NCI-H2171 treated with DMSO at 0.1 percent for 48 hours (cell line): ENCODE measurements around the gene TAOK1.

Experiments used
- DNase-seq: peaks from one replicate; lab custom pipeline; 2025; lab: John Stamatoyannopoulos, UW

Gene TAOK1

GRCh38 chr17:29595107-29595942 lies 205.2 kb downstream of the TAOK1 start:
- no peak for DNase-seq

DNA sequence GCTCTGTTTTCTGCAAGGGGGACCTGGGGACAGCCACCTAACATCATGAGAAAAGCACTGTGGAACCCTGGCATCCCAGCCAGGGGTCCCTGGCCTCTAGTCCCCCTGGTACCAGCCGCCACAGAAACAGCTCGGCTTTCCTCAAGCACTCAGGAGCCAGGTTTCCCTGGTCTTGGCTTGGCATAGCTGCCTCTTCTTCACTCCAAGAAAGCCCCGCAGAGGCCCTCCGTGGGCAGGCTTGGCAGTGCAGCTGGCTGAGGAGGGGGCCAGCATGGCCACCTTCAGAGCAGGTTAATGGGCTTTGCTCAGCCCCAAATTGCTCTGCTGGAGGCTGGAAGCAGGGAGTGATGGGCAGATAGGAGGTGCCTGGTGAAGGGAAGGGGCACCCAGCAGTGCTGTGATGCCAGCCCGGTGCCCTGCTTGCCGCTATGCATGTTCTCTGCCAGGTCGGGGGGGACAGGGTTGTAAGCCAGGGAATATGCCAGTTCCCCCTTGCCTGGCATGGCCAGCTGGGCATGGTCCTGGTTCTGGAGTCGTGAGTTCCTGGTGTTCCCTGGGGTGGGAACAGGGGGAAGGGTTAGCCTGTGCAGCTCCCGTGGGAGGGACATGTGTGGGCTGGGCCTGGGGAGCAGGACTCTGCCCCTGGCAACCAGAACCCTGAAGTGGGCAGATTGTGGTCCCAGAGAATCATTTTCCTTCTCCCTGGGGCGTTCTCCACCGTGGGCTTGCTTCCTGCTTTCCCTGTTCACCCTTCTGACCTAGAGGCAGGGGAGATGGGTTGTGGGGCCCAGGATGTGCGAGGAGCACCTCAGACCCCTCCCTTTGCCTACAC lies 206.0 kb downstream of the TAOK1 start:
- DNase-seq, result no peak

DNA sequence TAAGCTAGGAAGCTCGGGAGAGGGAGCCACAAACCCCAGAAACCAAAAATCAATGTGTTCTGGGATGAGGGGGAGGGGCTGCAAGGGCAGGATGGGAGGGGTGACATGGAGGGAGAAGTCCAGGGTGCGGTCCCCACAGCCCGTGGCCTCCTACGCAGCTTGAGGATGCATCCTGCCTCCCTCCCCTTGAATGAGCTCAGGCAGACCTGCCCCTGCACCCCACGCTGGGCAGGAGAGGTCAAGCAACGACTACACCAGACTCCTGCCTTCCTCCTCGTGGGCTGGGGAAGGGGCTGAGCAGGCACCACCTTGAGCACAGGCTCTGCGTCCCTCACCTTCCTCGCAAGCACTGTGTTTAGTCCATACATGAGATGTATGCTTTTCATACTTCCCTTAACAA lies 206.6 kb downstream of the TAOK1 start:
- no peak for DNase-seq

DNA sequence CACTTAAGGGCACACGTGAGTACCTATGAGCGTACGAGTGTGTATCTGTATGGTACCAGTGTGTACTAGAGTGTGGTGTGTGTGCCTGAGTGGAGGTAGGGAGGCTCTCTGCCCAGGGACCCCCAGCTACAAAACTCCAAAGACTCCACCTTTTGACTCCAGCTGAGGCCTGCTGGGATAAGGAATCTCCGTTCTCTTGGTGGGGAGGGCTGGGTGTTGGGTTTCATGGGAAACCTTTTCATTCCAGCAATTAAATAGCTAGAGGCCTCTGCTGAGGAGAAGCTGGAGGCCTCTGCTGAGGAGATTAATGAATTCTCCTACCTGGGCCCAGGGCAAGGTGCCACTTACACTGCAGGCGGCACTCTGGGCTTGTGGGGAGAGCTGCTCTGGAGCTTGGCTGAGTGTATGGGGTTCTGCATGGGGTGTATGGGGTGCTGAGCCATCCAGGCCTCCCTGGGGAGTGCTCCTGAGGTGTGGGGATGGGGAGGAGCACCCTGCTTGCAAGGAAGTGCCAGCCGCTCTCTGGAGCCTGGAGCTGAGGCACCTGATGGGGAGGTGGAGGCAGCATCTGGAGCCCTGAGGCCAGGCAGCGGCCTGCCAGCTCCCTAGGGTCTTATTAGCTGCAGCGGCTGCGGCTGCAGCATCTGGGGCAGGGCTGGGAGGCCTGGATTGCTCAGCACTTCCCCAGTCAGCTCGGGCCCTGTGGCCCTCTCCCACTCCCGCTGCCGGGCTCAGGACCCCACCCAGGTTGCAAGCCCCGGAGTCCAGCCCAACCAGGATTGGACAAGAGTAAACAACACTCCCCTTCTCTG lies 207.4 kb downstream of the TAOK1 start:
- DNase-seq, result peak; percentile 94
